GM12878 (cell line): ENCODE data around the gene COL4A4. TPM values are rescaled to one million over a fixed set of nuclear protein-coding genes. Genes with fewer than 3 reads are reported as not detected.

Experiments
- CEBPZ ChIP-seq: fragments of 150-350 bp; IDR thresholded peaks from 2 replicates; pipeline ENCODE4 v1.6.1; 2016; ENCODE audit warnings: low read depth, low read length
- CTCF ChIP-seq, 3 experiments: IDR thresholded peaks in 2 of 3; conservative IDR thresholded peaks in 1 of 3; 2 replicates each; pipeline ENCODE4 v1.5.1; 2011; ENCODE audit warnings: low read depth in 3 of 3, low read length in 3 of 3, mild to moderate bottlenecking in 3 of 3, control low read depth in 2 of 3, moderate library complexity in 2 of 3, inconsistent platforms in 1 of 3, mixed read lengths in 1 of 3; ENCODE audit not compliant: control insufficient read depth in 2 of 3, insufficient read depth in 1 of 3; ENCODE audit errors: extremely low read depth in 1 of 3
- DPF2 ChIP-seq: fragments of 450-650 bp; IDR thresholded peaks from 2 replicates; pipeline ENCODE4 v1.6.1; 2017; ENCODE audit warnings: mild to moderate bottlenecking
- NR2C2 ChIP-seq: IDR thresholded peaks from 2 replicates; pipeline ENCODE4 v1.6.1; 2011; ENCODE audit warnings: borderline replicate concordance, low read depth; ENCODE audit not compliant: control insufficient read depth, insufficient read length
- SIX5 ChIP-seq: IDR thresholded peaks from 2 replicates; pipeline ENCODE4 v1.6.1; 2011; ENCODE audit warnings: mild to moderate bottlenecking, low read depth, low read length, moderate library complexity; ENCODE audit not compliant: severe bottlenecking
- ZNF24 ChIP-seq: fragments of 450-650 bp; IDR thresholded peaks from 2 replicates; pipeline ENCODE4 v1.6.1; 2017; ENCODE audit warnings: antibody characterized with exemption, mild to moderate bottlenecking
- ZNF592 ChIP-seq: fragments of 450-650 bp; IDR thresholded peaks from 2 replicates; pipeline ENCODE4 v1.6.1; 2017; ENCODE audit warnings: mild to moderate bottlenecking, moderate library complexity
- polyA plus RNA-seq, 11 experiments: library from polyadenylated mRNA; depleted of rRNA in 4 of 11; unstranded in 6 of 11; stranded (reverse) in 5 of 11; fragments of >200 nt; fragmentation: Nextera tagmentation in 4 of 11; fragmentation: Illumina TruSeq in 1 of 11; extraction: Ambion mirVana in 4 of 11; extraction: Trizol in 1 of 11; gene quantifications; 1 replicate in 1 of 11; 2 replicates in 10 of 11; pipeline versions ENCODE4 v1.2.1 to v1.2.3, GENCODE V29; 2011 to 2016; ENCODE audit warnings: inconsistent platforms in 2 of 11, missing spikeins in 2 of 11, low read depth in 1 of 11
- total RNA-seq, 4 experiments: library from RNA; depleted of rRNA in 3 of 4; stranded (reverse); fragments of >200 nt in 3 of 4; fragmentation: Illumina TruSeq in 1 of 4; extraction: Trizol in 1 of 4; gene quantifications; 2 replicates each; pipeline versions ENCODE4 v1.2.1 to v1.2.3, GENCODE V29; 2013 to 2021

The COL4A4 gene
- total and polyA plus RNA-seq, 10 of the 15 experiments (the other 5 are each of a cell fraction or from before 2014, with no cell fraction given) = 0.19 to 4.0 (median 2.1) TPM

GRCh38 chr2:227013330-227013729, 150.7 kb downstream of the COL4A4 start (continued):
- no peak for TF ChIP-seq CEBPZ
- TF ChIP-seq ZNF24 = no peak
- no peak for TF ChIP-seq NR2C2
- no peak for TF ChIP-seq SIX5
- no peak for TF ChIP-seq CTCF (IDR thresholded peaks at IDR 0.05 in 2 of 3, conservative IDR thresholded peaks at IDR 0.05 in 1 of 3; ENCODE audit: control insufficient read depth in 2 of 3, extremely low read depth in 1 of 3, insufficient read depth in 1 of 3, low read depth in 3 of 3, low read length in 3 of 3)
- TF ChIP-seq ZNF592 = no peak
- no peak for TF ChIP-seq DPF2
- TF ChIP-seq, all 136 proteins: peak for 0
